CD4-positive, alpha-beta T cell treated with Interleukin-15 for 1 hour (primary cell): Measurements from ENCODE around the gene B4GALNT3.
A peak's percentile ranks its signal among the peaks of the same experiment; 100 is the strongest.

Experiments used
- DNase-seq: peaks from one replicate; pipeline ENCODE4 v3.0.0-alpha.2; 2020

B4GALNT3 gene

DNA sequence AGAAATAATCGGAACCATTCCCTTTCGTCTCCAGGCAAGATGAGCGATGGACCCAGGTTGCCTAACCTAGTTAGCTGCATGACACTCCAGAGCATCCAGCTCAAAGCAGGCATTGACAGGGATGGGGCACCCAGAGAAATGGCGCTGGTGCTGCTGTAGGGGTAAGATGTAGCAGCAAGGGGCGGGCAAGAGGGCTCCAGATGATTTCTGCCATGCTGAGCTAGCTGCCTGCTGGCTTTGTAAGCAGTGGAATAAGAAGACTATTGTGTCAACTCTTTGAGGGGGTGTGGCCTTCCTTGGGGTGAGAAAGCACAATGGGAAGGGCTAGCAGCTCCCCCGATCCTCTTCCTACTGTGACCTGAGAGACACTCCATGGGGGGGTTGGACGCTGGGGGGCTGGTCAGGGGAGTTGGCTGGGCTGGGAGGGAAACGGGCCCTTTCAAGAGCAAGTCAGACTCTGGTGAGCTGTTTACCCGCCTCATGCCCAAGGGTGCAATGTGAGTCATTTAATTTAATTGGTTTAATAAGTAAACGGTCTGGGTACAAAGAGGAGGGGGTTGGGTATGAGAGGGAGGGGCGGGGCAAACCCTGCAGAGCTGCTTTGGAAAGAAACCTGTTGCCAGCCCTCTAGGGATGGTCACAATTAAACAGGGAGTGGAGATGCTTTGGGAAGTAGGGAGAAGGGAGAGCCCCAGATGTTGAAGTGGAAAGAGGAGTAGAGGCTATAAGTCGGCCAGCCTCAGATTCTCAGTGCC lies 50.5 kb downstream of the B4GALNT3 start:
- DNase-seq: no peak

DNA sequence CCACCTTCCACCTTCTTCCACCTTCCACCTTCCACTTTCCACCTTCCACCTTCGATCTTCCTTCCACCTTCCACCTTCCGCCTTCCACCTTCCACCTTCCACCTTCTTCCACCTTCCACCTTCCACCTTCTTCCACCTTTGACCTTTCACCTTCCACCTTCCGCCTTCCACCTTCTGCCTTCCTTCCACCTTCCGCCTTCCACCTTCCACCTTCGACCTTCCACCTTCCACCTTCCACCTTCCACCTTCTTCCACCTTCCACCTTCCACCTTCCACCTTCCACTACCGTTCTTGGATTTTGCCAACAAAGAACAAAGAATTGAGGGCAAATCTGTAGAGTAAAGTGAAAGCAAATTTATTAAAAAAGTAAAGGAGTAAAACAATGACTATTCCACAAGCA lies 53.2 kb downstream of the B4GALNT3 start:
- DNase-seq: no peak

DNA sequence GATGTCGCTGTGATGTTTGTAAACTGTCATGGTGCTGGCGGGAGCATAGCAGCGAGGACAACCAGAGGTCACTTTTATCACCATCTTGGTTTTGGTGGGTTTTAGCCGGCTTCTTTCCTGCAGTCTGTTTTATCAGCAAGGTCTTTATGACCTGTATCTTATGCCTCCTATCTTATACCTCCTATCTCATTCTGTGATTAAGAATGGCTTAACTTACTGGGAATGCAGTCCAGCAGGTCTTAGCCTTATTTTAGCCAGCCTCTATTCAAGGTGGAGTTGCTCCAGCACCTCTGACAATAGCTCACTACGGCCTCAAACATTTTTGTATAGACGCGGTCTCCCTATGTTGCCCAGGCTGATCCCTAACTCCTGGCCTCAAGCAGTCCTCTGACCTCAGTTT lies 53.7 kb downstream of the B4GALNT3 start:
- no peak for DNase-seq

DNA sequence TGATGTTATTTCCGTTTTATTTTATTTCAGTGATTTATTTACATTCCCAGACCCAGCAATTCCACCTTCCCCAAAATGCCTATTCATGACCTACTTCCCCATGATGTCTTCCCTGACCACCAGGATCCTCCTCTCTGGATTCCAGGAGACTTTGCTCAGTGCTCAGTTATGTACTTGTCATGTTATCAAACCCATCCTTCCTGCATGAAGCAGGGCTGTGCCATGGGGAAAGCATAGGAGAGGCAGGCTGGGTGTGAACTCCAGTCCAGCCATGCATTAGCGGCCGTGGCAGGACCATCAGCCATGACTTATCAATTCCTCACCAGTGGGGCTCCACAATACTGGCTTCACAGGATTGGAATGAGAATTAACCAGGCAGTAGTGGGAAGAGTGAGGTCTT lies 57.8 kb downstream of the B4GALNT3 start:
- no peak for DNase-seq

DNA sequence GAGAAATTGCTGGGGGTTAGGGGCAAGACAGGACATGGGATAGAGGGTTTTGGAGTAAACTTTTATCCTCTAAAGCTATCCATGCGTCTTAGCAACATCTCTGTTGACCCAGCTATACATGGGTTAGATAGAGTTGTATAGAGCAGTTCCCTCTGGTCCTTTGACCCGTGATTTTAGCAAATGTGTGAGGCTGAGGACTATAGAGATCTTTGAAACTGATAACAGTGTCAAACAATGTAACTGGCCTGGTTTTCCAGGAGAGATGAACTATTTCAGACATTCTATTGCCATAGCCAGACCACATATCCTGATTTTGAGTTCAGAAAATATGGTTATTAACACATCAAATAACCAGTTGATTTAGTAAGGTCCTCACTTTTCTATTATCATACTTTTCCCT lies 60.4 kb downstream of the B4GALNT3 start:
- no peak for DNase-seq

DNA sequence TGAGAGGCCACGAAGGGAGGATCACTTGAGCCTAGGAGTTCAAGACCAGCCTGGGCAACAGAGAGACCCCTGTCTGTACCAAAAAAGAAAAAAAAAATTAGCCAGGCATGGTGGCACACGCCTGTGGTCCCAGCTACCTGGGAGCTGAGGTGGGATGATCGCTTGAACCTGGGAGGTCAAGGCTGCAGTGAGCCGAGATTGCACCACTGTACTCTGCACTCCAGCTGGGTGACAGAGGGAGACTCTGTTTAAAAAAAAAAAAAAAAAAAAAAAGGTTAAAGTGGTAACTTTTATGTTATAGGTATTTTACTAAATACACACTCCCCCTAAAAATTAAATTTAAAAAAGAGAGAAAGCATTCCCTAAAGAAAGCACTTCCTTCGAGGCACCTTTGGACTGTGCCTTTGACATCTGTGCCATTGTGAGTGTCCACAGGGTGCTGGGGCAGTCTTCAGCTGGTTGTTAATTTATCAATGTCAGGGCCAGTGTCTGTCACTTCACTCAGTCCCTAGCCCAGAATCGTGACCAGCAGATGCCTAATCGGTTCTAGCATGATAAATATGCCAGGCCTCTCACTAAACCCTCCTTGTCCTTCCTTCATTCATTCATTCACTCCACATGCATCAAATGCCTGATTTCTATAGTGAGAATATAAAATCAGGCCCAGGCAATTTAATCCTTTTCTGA lies 63.1 kb downstream of the B4GALNT3 start:
- no peak for DNase-seq

DNA sequence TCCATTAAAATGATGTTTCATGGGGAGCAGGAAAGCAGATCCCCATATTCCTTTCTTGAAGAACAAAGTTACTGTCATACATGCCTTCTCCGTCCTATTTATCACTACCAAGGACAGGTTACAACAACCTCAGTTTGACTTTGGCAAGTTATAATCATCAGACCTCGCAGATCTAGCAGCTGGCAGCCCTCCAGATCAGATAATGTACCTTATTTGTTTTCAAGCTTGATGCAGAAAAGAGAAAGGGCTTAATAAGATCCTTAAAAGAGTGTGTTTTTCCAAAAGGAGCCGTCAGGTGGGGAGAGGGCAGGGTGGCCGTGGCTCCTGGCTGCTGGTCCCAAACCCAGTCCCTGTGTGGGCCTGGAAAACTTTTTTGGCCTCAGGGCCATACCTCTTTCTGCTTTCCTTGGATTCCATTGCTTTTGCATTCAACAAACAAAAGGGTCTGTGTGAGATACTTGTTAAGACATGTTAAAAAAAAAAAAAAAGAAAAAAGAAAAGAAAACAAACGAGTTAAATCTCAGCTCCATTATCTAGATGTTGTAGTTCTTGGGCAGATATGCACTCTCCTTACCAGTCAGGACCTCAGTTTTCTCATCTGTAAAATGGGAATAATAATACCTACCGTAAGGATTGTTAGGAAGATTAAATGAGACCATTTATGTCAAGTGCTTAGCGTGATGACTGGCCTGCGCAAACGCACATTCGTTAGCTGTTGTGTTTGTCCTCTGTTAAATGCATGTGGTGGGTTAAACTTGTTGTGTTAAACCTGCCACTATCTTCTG lies 64.6 kb downstream of the B4GALNT3 start:
- DNase-seq: no peak

DNA sequence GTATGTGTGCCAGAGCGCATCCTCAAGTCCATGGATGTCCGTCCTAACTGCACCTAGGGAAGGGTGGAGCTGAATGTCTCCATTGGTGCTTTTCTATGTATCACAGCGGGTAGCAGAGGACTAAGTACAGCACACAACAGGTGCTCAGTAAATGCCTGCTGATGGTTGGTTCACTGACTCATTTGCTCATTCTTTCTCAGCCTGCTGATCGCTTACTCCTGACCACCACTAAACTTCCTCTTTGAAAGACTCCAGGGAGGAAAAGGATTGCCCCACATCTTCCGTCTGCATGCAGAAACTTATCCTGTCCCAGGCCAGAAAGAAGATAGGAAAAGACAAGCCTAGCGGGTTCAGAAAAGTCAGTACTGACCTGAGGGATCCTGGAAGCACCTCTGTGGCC lies 66.3 kb downstream of the B4GALNT3 start:
- DNase-seq: no peak

DNA sequence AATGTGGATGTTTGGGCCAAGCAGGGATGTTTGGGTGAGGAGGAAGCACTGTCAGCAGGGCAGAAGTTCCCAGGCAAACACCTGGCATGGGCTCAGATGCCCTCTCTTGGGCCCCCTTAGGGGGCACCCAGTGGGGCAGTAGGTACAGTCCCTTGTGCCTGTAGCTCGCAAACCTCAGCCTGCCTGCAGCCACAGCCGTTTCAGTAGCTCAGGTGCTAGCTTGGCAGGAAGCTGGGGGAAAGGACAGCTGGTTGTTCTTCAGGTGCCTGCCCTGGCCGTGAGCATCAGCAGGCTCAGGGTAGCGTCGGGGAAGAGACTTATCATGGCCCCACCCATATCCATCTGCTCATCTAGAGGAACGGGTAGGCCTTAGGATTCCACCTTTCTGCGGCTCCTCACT lies 67.5 kb downstream of the B4GALNT3 start:
- no peak for DNase-seq

DNA sequence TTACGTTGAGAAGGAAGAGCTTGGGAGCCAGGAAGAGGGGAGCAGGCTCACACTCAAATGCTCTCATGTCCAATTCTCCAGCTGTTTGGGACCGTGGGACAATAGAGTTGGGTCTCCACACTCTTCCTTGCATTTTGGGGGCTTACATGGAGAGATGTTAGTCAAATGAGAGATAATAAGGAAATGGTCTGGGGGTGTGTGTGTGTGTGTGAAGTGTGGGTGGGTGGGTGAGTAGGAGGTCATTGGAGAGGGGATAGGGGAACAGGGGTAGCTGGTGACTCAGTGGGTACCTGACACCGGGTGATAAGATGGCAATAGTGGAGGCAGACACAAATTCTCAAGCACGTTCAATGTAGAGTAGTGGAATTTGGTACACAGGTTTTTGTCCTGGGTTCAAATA lies 68.0 kb downstream of the B4GALNT3 start:
- no peak for DNase-seq

DNA sequence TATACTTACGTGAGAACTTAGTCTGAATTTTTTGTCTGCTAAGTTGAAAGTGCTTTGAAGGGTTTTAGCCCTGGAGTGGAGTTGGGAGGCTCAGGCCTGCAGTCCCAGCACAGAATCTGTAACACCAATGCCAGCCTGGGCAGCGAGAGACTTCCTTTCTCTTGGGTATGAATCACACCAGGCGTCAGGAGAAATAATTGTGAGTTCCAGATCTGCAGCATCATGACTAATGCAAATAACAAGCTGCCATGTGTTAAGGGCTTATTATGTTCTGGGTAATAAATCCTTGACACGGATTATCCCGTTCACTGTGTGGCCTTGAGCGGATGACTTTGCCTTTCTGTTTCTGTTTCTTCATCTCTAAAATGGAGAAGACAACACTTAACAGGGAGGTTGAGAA lies 70.6 kb downstream of the B4GALNT3 start:
- DNase-seq: no peak

DNA sequence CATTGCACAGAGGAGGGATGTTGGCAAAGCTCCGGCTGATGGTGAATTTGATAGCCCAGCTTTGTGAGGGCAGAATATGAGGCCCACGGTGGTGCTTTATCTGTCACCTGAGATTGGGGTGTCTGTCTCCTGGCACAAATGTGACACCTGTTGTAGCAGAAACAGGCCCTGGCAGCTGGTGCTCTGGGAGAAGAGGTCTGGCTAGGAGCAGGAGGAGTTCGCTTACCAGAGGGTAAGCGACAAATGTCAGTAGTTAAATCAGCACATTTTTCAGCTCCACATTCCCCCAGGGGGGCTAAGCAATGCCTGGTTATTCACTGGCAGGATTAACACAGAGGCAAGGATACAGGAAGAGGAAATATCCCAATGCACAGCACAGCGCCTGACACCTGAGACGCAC lies 71.1 kb downstream of the B4GALNT3 start:
- no peak for DNase-seq

DNA sequence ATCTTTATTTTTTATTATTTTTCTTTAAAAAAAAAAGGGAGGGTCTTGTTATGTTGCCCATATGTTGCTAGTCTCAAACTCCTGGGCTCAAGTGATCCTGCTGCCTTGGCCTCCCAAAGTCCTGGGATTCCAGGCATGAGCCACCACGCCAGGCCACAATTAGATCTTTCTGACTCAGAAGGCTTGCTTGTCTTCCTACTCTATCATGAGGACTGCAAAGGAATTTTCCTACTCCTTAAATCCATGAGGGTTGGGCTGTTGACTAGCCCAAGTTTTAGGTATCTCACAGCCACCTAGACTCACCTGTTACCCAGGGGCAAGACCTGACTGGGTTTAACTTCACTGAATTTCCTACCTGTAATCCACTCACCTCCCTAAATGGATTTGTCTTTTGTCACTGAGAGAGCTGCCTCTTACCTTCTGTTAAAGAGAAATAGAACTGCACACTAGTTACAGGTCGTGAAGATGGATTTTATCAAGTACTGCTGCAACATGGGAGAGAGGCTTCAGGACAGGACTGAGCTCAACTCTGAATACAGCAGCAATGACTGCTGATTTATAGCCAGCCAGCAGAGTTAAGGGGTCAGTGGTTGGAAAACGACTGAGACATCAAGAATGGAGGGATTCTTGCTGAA lies 72.3 kb downstream of the B4GALNT3 start:
- DNase-seq: no peak

DNA sequence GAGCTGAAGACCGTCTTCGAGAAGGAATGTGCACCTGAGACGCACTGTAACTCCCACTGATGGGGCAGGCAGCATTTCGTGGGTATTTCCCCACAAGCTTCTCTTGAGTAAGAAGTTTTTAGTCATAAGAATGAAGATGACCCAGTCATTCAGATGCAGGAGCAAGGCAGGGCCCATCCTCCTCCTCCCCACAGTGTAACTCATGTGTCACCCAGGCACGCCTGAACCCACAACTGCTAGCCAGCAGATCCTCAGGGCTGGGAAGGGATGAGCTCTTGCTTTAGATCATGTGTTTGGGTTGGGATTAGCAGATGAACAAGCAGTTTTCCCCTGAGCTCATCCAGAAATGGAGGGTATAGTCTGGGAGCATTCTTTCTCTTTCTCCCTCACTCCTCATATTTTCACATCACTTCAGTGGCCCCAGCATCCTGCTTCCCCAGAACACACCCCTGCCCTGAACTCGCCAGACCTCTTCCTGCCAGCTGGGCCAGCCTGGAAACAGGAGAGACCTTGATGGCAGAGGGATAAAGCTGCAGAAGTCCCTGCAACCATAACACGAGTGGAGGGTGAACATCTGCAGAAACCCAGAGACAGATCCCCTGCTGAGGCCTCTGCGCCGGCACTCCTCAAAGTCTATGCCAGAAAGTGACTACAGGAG lies 73.3 kb downstream of the B4GALNT3 start:
- no peak for DNase-seq

DNA sequence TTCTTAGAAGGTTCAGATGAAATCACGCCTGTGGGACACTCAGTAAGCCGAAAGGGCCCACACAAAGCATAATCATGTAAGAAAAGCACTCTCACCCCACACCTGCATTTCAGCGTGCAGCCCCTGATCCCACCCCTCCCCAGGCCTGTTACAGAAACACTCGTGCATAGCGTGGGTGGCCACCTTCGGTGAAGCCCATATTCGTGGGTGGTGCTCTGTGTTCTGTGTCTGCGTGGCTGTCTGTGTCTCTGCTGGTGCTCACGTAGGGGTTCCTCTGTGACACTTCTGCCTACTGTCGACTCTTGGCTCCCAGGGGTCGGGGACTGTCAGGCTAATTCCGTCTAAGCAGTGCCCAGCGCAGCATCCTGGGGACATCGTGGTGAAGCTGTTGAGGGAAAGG lies 74.0 kb downstream of the B4GALNT3 start:
- no peak for DNase-seq

DNA sequence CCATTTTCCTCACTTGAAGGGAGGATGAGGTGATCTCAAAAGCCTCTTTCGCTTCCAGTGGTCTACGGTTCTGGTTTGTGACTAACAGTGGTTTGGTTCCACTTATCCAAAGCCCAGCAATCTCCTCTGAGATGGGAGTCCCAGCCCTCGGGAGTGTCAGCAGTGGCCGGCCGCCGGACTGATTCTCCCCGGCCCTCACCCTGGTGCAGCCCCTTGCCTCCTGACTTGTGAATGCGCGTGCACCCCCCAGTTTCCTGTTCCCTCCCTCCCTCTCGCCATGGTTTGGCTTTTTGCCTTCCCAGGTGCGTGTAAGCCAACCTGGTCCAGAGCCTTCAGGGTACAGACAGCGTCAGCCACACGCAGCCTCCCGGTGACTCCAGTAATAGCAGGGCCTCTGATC lies 74.5 kb downstream of the B4GALNT3 start:
- no peak for DNase-seq

DNA sequence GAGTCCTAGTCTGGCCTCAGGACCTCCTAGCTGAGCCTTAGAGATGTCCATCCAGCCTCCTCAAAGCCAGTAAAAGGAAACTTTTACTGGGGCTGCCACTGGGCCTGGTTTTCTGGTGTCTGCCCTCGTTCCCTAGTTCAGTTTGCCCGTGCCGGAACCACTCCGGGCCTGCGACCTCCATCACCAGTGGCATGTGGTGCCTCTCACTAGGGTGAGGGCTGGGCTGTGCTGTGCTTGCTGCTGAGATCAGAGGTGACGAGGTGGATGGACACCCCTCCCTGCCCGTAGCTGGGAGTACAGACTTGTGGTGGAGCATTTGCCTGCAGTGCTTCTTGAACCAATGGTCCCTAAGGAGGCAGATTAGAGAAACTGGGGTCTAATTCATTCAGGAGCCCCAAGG lies 75.7 kb downstream of the B4GALNT3 start:
- DNase-seq: no peak

DNA sequence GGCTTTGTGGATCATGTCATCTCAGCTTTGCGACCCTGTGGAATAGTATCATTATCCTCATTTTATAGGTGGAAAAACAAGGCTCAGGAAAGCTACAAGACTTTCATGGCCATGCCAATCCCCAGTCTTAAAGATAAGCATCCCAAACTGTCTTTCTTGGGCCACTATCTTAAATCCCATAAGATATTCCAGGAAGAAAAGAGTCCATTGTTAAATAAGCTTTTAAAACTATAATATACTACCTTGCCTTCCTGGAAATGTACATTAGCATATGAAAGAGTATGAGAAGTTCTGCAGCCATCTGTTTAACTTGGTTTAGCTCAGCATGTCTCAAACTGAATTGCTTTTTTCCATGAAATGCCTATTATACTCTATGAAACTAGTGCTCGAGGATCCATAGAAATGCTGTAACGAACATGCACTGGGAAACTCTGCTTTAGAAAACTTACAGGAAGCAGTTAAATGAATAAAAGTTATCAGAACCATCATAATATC lies 77.1 kb downstream of the B4GALNT3 start:
- DNase-seq: no peak

DNA sequence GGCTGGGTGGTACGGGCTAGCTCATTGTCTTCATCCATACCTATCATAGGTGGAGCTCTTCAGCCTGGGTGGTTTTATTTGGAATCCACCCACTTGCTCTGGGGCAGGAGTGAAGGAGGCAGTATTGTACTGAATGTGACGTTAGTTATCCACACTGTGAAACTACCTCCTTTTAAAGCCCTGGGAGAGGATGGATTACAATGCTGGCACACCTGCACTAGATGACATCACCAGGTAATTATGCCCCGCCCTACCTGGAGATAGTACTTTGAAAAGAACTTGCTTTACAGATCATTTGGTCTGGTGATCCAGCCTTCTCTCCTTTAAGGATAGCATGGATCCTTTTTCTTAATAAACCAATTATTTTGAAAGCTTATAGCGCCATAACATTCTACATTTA lies 78.0 kb downstream of the B4GALNT3 start:
- DNase-seq: no peak

DNA sequence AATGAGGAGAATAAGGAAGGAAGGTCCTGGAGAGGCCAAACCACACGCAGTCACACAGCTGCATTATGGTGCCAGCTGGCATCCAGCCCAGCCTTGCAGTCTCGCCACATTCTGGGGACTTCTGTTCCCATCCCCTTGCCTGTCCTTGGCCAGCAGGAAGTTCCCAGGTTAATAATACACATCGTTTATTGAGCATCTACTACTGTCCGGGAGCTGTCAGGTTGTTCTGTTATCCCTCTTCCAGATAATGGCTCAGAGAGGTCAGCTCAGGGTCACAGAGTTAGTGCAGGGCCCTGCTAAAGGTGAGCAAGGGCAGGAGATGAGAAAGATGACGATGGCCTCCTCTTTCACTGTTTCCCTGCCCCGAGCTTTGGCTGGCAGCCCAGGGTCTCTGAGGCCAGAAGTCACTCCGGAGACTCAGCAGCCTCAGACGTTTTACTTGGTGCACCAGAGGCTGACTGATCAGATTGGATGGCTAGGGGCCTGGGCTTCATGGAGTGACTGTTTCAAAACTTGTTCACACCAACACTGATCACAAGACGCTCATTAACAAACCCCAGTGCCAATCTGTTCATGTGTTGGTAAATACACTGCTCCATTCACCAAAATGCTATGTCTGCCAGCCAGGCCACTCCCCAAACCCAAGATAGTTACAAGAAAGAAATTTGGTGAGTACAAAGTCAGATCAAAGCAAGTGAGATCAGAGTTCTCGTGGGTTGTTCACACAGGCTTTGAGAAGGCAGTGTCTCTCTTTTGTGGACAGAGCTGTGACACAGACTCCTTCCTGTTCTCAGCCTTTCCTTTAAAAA lies 79.2 kb downstream of the B4GALNT3 start:
- DNase-seq: peak; percentile 69

DNA sequence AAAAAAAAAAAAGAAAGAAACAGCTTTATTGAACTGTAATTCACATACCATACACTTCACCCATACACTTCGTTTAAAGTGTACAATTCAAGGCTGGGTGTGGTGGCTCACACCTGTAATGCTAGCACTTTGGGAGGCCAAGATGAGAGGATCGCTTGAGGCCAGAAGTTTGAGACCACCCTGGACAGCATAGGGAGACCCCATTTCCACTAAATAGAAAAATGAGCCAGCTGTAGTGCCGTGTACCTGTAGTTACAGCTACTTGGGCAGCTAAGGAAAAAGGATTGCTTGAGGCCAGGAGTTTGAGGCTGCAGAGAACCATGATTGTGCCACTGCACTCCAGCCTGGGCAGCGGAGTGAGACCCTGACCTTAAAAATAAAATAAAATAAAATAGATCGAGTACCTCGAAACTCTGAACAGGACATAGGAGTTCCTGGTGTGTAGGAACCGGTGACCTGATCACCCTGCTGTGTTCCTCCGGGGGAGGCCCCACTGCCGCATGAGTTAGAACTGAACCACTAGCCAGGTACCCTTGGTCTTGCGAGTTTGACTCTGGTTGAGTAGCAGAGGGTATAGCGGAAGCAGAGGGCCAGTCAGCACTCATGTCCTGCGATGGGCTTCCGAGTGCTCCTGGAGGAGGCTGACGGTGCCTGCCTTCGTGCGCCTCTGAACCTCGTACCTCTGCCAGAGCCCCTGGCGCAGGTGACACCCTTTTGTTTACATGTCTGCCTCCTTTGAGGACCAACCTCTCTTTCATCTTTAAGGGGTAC lies 80.0 kb downstream of the B4GALNT3 start:
- no peak for DNase-seq
